KBM-7 (cell line): ENCODE results near the gene CDYL.

Source experiments
- DNase-seq: peaks from one replicate; pipeline ENCODE4 v3.0.0-alpha.2; 2015
- in situ Hi-C: fragments of 300-500 bp; cut with MboI; formaldehyde crosslinking; loops from 2 replicates; pipeline ENCODE4 v1.14.3; 2020; ENCODE audit warnings: low sequenced_read_pairs, low pct_unique_long_range_greater_than_20kb, mixed read lengths

The CDYL gene

DNA sequence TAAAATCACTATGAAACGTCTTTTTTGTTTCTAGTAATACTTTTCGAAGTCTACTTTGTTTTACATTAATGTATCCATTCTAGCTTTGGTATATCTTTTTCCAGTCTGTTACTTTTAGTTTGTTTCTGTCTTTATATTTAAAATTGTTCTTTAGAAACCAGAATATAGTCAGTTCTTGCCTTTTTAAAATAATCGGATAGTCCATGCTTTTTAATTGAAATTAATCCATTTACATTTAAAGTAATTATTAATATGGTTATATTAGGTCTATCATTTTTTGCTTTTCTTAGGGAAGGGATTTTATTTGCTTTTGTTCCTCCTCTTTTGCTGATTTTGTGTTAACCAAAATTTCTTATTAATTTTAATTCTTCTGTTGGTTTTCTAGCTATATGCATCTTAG lies 23.7 kb downstream of the CDYL start:
- in situ Hi-C loops = no loop called here

GRCh38 chr6:4800662-4801061 lies 24.5 kb downstream of the CDYL start:
- in situ Hi-C loops = no loop called here
- DNase-seq = no peak

More for the DNA sequence above, 23.7 kb downstream of the CDYL start:
- no peak for DNase-seq

DNA sequence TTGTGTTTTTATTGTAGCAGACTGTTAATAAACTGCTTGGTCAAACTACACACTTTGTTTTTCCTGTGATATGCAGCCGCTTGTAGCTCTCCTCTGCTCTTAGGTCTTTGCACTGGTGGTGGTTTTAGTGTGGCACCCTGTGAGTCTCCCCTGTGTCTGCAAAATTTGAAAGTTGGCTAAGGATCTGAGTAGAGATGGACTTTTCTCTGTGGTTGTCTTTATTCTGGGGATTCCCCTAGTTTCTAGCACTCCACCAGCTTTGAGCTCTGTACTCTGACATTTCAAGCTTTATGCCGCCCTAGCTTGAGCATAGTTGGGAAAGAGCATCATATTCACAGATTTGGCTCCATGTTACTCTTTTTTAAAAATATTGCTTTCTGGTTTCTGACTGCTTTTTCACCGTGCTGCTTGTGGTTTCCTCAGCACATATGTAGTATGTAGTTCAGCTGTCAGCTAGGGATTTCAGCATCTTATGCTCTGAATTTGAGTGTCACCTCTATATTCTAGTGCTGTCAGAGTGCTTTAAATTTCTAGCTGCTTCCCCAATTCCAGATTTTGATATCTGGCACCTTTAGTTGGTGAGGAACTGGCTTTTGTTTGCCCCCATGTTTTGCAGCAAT lies 25.4 kb downstream of the CDYL start:
- no peak for DNase-seq
- in situ Hi-C loops = no loop called here

DNA sequence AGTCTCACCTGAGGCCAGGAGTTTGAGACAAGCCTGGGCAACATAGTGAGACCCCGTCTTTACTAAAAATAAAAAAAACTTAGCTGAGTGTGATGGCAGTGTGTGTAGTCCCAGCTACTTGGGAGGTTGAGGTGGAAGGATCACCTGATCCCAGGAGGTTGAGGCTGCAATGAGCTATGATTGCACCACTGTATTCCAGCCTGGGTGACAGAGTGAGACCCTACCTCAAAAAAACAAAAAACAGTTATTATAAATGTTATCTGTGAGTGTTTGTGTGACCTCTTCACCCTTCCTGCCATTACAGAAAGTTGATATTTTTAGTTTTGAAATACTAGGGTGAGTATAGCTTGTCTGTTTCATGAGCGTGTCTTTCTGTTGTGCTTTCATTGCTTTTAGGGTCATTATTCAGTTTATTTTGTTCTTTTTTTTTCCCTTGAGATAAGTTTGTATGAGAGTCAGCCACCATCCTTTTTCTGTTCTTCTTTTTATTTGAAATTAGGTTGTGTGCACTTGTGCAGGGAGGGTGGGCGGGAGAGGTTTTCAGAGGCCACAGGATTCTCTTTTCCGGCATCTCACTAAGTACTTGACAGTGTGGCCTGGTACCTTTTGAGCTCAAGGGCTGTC lies 26.2 kb downstream of the CDYL start:
- no peak for DNase-seq
- in situ Hi-C loops = no loop called here

DNA sequence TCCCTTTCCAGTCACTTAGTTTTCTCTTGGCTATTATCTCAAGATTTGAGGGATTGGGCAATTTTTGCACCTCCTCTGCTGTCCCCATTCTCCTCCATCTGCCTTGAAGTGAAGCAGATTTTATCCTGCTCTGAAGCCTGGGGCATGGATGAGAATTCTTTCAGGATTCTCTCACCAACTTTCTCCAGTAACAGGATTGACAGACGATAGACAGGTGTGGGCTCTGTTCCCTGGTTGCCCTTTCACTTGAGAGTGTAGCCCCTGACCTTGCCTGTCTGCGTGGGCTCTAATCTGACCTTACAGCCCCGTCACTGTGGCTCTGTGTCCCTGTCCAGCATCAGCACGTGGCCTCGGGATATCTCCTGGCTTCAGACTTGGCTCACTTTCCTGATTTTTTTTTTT lies 27.1 kb downstream of the CDYL start:
- DNase-seq = no peak
- in situ Hi-C loops = no loop called here

DNA sequence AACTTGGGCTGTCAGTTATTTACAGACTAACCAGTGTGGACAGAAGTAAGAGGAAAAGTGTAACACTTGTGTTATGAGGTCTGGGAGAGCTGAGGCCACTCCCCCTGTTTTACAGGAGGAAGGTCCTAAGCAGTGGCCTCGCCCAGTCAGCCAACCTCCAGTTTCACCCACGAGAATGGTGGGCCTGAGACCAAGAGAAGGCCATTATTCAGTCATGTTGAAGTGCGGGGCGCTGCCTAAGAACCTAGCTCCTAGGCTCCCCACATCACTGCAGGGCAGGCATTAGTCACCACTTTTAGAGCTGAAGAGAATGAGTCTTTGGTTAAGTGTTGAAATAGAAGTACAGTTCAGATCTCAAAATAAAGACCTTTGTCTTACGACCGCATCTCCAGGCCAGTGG lies 27.9 kb downstream of the CDYL start:
- DNase-seq = no peak

GRCh38 chr6:4805553-4806336 lies 29.5 kb downstream of the CDYL start:
- in situ Hi-C loops = no loop called here
- peak; percentile 58 for DNase-seq

More for the DNA sequence above, 27.9 kb downstream of the CDYL start:
- in situ Hi-C loops = no loop called here

DNA sequence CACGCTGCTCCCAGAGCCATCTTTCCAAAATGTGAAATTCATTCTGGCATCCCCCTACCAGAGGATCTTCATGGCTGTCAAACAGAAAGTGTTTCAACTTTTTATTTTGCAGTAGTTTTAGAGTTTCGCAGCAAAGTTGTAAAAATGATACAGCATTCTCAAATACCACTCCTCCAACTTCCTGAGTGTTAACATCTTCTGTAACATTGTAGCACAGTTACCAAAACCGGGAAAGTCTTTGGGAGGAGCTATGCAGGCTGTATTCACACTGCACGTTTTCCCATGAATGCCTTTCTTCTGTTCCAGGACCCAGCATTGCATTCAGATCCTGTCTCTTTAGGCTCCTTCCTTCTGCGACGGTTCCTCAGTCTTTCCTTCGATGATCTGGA lies 30.1 kb downstream of the CDYL start:
- in situ Hi-C loops = no loop called here
- no peak for DNase-seq

DNA sequence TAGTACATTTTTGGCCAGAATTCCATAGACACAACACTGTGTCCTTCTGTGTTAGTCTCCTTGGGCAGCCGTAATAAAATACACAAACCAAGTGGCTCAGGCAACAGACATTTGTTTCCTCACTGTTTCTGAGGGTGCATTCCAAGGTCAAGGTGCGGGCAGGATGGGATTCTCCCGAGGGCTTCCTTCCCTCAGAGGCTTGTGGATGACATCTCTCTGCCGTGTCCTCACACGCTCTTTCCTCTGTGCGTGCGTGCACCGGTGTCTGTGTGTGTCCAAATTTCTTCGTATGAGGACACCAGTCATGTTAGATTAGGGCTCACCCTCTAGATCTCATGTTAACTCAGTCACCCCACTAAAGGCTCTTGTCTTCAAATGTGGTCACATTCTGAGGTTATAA lies 30.6 kb downstream of the CDYL start:
- in situ Hi-C loops = no loop called here
- DNase-seq = no peak

- in situ Hi-C loops = no loop called here
Measured at GRCh38 chr6:4808396-4808795, 32.2 kb downstream of the CDYL start.

GRCh38 chr6:4809999-4810918 lies 34.1 kb downstream of the CDYL start:
- in situ Hi-C loops = no loop called here
- DNase-seq = no peak

More at GRCh38 chr6:4808396-4808795, 32.2 kb downstream of the CDYL start:
- no peak for DNase-seq

DNA sequence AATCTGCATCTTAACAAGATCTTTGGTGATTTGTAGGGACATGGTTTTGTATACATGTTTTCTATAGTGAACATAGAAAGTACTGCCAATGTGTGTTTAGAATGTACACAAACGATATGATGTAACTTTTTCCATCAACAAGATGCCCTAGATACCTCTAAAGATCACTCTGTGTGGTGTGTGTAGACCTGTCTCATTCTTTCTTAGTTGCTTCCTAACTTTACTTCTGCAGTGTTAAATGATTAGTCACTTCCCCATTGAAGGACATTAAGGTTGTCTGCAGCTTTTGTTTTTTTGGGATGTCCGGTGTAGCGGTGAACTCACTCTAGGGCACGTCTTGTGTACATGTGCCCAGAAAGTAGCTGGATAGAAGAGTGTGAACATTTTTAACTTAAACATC lies 35.9 kb downstream of the CDYL start:
- DNase-seq = peak; percentile 51

DNA sequence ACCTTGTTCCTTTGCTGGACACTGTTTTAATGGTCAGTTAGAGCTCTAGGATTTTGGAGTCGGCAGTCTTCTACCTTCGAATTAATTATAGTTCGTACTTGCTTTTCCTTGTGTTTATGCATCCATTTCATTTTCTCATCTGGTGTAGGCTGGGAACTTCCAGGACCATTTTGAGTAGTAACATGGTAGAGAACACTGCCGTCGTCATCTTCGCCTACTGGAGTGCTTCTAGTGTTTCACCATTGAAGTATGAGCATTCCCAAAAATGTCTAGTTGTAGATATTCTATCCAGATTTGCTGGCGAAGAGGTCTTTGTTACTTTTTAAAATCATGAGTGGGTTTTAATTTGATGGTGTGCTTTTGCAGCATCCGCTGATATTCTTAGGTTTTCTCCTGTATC lies 36.9 kb downstream of the CDYL start:
- no peak for DNase-seq
- in situ Hi-C loops = no loop called here

More for the DNA sequence above, 35.9 kb downstream of the CDYL start:
- in situ Hi-C loops = no loop called here

- no peak for DNase-seq
- in situ Hi-C loops = no loop called here
Measured at GRCh38 chr6:4814212-4814611, 38.0 kb downstream of the CDYL start.

DNA sequence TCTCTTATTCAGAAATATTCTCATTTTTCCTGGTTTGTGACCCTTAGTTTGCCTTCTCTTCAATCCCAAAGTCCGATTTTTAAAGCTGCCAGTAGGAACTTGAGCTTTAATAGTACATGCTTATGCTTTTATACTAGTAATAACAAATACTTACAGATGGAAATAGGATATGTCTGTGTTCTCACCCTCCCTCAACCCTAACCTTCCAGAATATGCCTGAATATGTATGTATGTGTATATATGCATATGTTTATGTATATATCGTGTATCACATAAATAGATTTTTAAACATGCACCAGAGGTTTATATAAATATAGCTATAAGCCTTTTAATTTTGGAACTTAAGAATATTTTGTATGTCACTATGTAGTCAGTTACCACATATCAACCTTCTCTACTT lies 38.8 kb downstream of the CDYL start:
- in situ Hi-C loops = no loop called here

GRCh38 chr6:4815584-4815983 lies 39.4 kb downstream of the CDYL start:
- in situ Hi-C loops = no loop called here
- no peak for DNase-seq

More for the DNA sequence above, 38.8 kb downstream of the CDYL start:
- no peak for DNase-seq

DNA sequence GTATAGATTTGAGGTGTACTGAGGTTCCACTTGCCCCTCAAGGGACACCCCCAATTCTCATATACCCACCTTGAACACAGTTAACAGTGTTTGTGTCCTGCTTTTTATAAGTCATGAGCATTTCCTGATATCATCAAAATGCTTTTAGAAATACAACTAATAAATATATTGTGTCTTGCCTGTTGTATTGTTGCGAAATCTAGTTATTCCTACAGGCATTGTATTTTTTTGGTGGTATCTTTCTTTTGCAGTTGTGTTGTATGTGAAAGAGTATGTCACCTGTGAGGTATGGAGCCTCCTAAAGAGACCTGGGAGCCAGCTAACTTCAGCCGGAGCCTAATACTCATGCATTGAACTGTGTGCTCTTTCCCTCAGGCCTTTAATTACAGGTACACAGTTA lies 40.7 kb downstream of the CDYL start:
- in situ Hi-C loops = no loop called here
- no peak for DNase-seq

- in situ Hi-C loops = no loop called here
- no peak for DNase-seq
Measured at GRCh38 chr6:4817551-4817950, 41.3 kb downstream of the CDYL start.

DNA sequence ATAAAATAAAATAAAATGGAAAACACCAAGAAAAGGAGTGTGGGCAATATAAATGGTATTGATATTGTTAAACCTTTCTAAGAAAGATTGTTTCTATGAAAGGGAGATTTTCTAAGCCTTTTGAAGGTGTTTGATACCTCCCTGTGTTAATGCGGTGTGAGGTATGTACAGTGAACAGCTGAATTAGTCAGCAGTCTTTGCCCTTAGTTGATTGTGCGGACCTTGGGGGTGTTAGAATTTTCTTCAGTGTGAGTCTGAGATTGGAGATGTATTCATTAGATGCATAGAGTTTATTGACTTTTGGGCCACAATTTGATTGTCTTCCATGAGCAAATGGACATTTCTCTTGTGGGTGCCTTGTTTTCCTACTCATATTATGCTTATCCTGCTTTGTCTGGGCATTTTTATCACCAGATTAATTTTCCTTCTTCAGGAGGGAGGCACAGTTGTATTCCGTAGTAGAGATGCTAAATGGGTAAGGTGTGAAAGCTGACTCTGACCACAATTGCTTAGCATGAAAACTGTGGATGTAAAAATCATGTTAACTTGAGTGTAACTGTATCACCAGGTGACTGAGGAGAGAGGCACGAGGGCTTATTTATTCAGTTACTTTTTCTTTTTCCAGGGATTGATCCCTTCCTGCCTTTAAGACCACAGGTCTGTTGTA lies 42.2 kb downstream of the CDYL start:
- in situ Hi-C loops = no loop called here

More for the DNA sequence above, 42.2 kb downstream of the CDYL start:
- no peak for DNase-seq
